NT2/D1 (cell line): Measurements from ENCODE around the gene LPP.

Source experiments
- SUZ12 ChIP-seq: IDR thresholded peaks from 2 replicates; pipeline ENCODE4 v1.6.1; 2011; ENCODE audit not compliant: insufficient read length, insufficient read depth; ENCODE audit errors: extremely low read depth
- YY1 ChIP-seq: IDR thresholded peaks from 2 replicates; pipeline ENCODE4 v1.6.1; 2011; ENCODE audit not compliant: insufficient read length, insufficient read depth
- ZNF274 ChIP-seq: IDR thresholded peaks from 2 replicates; pipeline ENCODE4 v1.6.1; 2011; ENCODE audit warnings: mild to moderate bottlenecking, low read depth, low read length

DNA sequence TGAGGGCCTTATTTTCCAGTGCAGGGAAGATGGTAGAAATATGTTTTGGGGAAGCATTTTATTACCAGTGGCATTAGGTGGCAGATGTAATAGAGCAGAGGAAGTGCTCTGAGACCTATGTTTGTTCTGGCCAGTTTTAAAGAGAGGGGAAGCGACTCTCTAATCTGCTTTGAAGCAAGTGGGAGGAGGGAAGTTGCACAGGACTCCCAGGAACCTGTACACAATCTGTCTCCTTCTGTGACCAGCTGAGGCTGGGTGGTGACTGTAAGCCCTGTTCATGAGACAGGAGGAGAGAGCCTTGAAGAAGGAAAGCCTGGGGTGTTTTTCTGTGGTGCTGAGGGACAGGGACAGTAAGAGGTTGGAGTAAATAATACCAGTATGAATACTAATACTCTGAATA, 60.5 kb downstream of the LPP start:
- TF ChIP-seq YY1 (no peak), ZNF274 (no peak), SUZ12 (no peak)
